SHP77 (cell line): ENCODE measurements around the gene HOXB1.
"Not testable (repeated sequence)": the region's sequence is repeated elsewhere in the genome, so short reads cannot be mapped to it uniquely, and the experiment has no call there.

Experiments
- DNase-seq, 2 experiments: peaks; one replicate each; lab custom pipeline; 2025; lab: John Stamatoyannopoulos, UW

HOXB1 gene

DNA sequence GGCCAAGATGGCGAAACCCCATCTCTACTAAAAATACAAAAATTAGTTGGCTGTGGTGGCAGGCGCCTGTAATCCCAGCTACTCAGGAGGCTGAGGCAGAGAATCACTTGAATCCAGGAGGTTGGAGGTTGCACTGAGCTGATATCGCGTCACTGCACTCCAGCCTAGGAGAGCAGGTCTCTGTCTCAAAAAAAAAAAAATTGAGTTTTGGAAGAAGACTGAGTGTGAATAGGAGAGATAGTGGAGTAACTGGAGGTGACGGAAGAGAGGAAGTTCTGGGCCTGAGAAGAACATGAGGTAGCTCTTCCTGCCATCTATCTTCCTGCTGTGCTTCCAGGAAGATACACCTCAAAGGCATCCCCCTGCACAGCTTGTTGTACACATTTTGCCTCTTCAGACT, 11.4 kb downstream of the HOXB1 start:
- no peak for DNase-seq

DNA sequence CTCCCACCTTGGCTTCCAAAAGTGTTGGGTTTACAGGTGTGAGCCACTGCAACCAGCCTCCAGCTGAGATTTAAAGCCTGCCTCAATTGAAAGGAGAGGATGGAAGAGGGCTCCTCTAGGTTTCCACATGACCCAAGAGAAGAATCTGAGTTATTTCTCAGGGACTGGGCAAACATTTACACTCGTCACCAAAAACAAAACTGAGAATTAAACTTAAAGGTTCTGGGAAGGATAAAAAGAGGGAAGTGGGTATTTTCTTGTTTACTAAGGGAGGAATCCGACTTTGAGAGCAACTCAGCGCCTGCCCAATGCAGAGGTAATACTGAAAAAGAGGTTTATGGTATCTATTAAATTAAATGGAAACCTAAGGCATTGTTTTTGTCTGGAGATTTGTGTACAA, 13.3 kb downstream of the HOXB1 start:
- no peak for DNase-seq

DNA sequence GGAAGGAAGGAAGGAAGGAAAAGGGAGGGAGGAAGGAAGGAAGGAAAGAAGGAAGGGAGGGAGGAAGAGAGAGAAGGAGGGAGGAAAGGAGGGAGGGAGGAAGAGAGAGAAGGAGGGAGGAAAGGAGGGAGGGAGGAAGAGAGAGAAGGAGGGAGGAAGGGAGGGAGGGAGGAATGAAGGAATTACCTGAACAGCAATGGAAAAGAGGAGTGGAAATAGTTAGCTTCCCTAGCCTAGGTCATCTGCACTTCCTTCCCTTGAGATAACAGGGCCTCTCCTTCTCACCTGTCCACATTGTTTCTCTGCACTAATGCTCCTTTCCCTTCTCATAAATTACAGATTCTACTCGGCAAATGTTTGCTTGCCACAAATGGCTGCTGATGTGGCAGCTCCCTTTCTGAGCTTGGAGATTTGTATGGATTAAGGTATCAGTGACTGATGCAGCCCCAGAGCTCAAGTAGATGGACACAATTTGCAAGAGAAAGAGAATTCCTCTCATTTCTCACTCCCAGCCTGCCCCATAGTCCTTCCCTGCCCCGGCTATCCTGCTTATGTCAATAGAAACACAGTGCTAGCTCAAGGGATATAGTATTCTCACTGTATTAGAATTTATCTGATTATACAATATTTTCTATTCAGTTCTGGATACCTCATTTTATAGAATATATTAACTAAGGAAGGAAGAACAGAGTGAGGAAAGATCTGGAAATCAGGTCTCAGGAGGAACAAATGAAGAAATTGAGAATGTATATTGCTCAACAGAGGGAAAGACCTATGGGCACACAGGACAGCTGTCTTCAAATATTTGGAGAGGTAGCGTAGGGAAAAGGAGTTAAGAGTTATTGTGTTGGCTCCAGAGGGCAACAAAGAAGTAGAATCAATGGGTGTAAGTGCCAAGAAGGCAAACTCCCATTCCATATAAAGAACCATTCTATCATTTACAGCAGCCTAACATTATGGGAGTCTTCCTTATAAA, 14.6 kb downstream of the HOXB1 start:
- no peak for DNase-seq

DNA sequence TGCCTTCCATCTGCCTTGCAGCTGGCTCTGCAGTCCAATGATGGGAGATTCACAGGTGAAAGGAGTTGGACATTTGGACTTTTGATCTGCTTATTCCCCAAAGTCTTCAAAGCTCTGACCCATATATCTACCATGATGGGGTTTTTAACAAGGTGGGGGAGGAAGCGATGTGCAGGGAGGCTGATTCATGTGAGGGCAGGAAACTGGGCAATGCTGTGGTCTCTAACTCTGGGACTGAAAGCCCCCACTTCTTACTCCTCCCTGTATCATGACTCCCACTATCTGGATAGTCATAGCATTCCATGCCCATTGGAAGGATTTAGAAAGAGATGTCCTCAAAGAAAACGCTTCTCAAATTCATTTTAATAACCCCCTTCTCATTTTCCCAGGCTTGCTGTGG, 16.3 kb downstream of the HOXB1 start:
- no peak for DNase-seq

DNA sequence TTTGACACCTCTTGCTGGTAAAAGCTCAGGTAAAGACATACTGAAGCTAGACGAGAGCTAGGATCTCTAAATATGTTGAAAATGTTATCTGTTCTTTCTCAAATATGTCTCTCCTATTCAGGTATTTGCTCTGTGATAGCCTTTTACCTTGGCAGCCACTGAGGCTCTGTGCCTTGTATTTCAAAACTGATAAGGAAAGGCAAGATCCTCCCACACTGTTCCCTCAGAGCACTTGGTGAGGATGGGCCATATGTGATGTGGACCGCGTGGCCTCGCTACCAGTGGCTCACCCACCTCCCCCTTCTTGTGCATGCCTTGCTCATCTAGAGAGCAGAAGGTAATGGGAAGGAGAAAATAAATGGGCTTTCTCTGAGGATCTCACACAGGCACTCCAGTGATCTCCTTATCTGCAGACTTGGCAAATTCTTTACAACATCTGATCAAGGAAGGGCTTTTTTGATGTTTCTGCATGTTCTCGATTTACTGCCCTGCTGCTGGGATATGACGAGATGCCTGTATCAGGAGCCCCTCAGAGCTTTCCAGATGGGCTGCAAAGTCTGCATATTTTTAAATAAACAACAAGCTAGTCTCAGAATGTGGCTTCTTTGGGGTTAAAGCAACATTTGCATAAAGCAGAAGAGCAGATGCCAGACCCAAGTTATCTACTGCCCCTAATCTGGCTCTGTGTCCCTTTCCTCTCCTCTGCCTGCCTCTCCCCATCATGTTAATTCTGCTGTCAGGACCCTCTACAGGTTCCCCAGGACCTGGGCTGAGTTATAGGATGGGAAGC, 16.9 kb downstream of the HOXB1 start:
- no peak for DNase-seq

DNA sequence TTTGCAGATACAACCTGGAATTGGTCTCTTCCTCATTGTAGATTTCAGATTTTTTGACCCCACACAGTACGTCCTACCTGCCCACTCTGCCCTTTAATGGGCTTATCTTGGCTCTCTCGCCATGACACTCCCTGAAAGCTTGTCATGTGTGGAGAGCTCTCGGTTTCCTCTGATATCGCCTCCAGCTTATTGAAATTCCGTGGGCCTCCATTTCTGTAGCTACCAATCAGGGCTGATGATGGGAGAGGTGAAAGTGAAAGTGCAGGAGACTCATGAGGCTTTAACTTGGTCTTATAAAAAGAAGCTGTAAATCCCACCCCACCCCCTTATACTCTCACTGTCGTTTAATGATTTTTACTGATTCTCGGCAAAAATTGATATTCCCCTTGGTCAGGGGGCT, 17.7 kb downstream of the HOXB1 start:
- no peak for DNase-seq

DNA sequence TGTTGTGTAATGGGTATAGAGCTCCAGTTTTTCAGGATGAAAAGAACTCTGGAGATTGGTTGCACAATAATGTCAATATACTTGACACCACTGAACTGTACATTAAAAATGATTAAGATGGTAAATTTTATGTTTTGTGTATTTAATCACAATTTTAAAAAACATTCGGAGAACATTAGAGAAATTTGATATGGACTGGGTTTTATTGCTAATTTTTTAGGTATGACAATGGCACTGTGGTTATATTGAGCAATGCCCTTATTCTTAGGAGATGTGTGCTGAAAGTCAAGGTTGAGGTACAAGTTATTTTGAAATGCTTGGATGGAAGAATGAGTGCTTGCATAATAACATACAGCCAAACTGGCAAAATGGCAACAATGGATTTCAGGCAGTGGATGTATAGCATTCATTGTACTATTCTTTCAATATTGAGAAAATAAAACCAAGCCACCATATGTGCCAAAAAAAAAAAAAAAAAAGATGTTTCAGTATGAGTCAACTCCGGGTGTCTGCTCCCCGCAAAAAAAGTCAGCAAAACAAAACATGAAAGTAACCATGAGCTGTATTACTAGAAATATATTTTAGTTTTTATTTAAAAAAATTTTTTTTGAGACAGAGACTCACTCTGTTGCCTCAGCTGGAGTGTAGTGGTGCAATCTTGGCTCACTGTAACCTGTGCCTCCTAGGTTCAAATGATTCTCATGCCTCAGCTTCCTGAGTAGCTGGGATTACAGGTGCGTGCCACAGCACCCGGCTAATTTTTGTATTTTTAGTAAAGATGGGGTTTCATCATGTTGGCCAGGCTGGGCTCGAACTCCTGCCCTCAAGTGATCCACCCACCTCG, 19.8 kb downstream of the HOXB1 start:
- DNase-seq = no peak

DNA sequence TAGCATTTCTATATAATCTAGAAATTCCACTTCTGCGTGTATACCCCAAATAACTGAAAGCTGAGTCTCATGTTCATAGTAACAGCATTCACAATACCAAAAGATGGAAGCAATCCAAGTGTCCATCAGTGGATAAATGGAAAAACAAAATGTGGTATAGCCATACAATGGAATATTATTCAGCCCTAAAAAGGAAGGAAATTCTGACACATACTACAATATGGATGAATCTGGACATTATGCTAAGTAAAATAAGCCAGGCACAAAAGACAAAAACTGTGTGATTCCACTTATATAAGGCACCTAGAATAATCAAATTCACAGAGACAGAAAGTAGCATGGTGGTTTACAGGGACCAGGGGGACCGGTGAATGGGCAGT, 20.4 kb downstream of the HOXB1 start:
- DNase-seq = no peak

DNA sequence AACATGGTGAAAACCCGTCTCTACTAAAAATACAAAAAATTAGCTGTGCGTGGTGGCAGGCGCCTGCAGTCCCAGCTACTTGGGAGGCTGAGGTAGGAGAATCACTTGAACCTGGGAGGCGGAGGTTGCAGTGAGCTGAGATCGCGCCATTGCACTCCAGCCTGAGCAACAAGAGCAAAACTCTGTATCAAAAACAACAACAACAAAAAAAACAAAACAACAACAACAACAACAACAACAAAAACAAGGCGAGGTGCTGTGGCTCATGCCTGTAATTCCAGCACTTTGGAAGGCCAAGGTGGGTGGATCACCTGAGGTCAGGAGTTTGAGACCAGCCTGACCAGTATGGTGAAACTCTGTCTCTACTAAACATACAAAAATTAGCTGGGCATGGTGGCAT, 21.1 kb downstream of the HOXB1 start:
- DNase-seq = not testable (repeated sequence)

DNA sequence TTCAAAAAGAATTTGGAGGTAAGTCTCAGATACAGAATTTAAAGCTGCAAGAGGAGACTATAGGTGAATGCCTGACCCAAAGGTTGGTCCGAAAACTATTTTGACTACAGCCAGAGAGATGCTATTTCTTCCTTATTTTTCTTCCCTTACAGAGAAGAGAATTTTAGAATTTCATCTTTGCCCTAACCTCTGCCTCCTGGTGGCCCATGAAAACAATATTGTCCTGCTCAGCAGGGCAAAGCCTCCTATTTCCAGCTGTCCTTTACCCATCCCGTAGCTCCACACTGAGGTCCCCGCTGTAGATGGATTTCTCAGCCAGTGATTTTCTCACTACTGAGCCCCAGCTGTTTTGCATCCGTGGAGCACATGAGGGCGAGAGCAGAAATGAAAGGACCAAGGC, 24.6 kb downstream of the HOXB1 start:
- DNase-seq = peak; percentile 48 to 49

DNA sequence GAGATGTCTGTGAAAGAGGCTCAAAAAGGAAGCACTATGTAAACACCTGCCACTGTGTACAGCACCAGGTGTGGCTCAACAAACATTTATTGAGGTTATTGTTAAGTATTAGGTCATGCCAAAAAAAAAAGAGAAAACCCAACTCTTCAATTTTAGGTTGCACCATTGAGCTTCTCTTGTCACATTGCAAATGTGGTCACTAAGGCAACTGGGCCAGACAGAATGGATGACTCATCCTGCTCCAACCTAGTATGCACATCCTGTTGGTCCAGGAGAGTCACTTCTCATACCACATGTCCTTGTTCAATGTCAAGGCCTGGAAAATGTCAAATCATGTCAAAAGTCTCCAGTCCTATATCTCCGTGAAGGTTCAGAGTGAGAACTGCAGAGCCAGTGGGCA, 25.0 kb downstream of the HOXB1 start:
- DNase-seq = peak; percentile 97 to 99

DNA sequence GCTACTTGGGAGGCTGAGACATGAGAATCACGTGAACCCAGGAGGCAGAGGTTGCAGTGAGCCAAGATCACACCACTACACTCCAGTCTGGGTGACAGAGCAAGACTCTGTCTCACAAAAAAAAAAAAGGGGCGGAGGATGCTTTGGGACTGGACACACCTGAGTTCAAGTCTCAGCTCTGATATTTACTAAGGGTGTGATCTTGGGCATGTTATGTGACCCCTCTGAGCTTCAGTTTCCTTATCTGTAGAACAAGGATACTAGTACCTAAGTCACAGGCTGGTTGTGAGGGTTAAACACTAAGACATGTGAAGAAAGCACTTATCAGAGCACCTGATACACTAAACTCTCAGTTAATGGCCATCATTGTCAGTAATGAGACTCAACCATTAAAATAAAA, 25.9 kb downstream of the HOXB1 start:
- DNase-seq = no peak

DNA sequence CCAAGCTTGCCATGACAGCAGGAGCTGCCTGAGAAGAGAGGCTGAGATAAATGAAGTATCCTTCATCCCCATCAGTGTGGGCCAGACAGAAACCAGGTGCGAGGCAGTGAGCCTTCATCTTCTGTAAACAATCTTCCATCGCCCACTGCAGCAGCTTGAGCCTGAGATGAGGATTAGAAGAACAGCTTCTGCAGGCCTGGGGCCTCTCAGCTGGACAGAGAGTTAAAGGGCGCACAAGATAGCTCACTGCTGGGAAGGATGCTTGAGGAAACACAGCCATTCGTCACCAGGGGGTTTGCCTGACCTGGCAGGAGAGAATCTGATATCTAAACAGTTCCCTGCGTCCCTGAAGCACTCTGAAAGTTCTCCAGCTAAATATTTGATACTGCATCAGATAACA, 27.1 kb downstream of the HOXB1 start:
- peak in 1 of 2 experiments; percentile 10 for DNase-seq

DNA sequence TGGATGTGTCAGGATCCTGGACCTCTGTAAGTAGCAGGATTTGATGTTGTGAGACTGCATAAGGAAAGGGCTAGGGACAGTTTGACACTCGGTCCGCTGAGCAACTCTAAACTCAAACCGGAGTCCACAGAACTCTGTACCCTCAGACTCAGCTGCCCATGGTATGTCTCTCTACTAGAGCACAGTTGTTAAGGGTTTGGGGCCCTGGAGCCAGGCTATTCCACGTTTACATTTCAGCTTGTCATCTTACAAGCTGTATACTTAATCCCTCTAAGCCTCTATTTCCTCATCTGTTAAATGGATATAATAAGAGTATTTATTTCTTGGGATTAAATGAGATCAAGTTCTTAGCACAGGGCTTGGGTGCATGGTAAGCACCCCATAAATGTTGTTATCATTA, 27.9 kb downstream of the HOXB1 start:
- no peak for DNase-seq

DNA sequence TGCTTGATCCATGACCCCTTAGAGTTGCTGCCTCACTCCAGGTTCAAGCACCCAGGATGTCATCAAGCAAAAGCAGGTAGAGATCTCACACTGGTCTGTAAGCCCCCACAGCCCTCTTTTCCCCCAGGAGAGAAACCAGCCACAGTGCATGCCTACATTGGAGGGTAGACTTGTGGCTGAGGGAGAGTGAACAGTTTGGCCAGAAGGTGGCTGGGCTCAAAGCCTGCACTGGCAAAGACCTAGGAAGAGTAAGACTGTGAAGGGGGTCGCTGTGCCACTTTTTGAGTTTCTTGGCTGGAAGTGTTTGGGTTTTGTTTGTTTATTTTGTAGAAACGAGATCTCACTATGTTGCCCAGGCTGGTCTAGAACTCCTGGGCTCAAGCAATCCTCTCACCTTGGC, 28.5 kb downstream of the HOXB1 start:
- DNase-seq = no peak

DNA sequence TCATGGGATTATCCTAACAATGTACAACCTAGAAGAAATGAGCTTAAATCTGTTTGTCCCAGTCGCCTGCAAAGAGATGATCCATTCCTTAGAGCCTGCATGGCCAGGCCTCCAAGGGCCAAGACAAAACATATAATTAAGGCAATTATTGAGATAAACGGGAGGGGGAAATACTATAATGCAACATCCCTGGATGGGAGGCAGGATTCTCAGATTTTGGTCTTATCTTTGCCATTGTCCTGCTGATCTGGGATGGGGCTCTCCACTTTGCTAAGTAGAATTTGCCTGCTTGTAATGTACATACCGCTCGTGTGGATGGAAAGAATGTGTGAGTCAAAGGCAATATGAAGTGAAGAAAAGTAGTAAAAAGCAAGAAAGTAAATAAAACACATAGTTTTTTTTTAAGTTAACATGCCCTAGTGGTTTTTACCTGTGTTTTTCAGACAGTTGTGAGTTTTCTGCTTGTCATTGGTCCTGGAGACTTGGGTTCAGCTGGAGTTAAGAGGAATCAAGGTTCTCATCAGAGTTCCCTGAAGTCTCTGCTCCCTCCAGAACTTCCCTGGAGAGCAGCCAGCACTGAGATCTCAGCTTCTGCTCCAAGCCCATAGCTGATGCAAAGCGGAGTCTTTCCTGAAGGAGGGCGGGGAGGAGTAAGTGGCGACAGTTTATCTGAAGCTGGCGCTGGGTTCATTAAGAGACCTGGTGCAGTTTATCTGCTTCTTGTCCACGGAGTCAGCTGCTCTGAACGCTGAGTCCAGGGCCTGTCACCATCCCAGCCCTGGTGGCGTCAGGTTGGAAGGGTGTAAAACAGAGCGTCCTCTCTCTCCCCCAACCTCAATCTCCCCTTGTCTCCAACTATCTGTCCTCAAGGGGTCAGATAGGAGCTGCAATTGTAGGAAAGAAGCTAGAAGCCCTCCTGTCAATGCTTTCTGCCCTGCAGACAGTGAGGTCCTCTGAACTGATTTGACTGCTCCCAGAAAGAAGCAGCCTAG, 30.1 kb downstream of the HOXB1 start:
- DNase-seq = peak in 1 of 2 experiments; percentile 31

DNA sequence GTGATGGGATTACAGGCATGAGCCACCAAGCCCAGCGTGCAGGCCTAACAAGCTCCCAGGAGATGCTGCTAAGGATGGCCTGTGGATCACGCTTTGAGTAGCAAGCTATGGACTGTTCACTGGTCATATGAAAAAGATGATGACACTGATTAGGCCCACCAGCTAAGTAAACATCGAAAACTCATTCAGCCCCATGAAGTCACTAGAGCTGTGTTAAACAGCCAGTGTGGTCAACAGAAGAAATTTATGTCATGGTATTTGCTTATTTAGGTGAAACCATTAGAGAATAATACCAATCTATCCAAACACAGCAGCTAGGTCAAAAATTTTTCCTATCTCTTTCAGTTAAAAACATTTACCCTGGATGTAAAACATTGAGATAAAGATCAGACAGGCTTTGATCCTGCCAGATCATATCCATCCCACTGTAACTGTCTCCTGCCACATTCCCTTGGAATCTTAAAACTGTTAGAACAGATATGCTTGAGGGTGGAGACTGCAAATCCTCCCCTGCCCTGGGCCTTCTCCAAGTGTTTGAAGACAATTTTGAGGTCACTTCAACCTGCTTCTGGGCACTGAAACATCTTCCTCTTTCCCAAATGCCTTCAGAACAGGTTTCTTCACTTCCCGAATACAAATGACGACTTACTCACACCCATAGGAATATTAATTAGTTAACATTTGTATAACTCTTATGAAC, 30.9 kb downstream of the HOXB1 start:
- peak; percentile 33 to 47 for DNase-seq

DNA sequence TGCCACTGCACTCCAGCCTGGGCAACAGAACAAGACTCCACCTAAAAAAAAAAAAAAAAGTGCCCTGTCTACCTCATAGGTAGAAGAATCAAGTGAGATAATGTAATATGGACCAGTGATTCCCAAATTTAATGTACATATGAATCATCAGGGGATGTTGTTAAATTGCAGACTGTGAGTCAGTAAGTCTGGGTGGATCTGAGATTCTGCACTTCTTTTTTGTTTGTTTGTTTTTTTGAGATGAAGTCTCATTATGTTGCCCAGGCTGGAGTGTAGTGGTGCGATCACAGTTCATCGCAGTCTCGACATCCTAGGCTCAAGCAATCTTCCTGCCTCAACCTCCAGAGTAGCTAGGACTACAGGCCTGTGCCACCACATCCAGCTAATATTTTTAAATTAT, 31.6 kb downstream of the HOXB1 start:
- no peak for DNase-seq

DNA sequence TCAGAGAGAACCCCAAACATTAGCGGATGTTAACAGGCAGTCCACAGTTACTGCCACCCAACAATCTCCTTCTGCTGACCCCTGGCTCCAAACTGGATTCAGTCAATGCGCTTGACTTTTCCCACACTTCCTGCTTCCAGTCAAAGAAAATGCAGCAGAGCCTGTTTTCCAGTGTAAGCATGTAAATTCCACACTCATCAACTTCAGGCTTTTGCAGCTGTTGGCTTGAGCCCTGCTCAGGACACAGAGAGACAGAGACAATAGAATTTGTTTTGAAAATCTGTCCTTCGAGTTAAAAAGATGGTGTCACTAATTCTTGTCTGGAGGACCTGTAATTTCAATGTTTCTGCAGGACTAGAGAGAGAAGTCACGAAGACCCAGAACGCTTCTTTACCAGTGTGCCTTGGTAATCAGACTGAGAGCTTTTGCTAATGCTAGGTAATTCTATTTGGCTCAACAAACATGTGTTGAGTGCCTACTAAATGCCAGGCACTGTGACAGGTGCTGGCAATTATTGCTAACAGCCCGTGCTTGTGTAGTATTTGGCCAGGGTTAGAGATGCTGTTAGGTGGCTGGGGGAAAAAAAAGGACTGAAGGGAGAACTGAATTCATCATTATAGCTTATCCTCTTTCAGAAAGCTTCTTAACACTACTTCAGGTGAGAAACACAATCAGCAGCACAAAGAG, 32.5 kb downstream of the HOXB1 start:
- peak; percentile 71 to 74 for DNase-seq

DNA sequence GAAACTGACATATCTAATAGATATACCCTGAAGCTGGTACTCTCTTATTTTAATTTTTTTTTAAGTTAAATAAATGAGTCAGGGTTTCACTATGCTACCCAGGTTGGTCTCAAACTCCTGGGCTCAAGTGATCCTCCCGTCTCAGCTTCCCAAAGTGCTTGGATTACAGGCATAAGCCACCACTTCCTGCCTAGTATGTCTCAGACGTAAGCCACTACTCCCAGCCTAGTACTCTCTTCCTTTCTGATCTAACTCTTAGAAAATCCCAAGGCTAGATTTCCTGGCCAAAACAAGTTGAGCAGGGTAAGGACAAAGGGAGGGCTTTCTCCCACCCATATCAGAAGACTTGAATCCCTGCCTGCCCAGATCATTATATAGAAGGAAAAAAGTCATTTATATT, 33.7 kb downstream of the HOXB1 start:
- no peak for DNase-seq
